PC-9 (cell line): ENCODE measurements around the gene ELAVL4. TPM values are rescaled to one million over a fixed set of nuclear protein-coding genes. Genes with fewer than 3 reads are reported as not detected.

Experiments
- BruUV-seq: library from RNA; stranded (reverse); fragments of 400-500 nt; replicated peaks from 2 replicates; lab custom pipeline; 2021; lab: Mats Ljungman, UMichigan
- CTCF ChIA-PET: fragments of 300-600 bp; sonication (Branson Sonifier 250); formaldehyde crosslinking; loops from one replicate; lab custom pipeline; 2022; ENCODE audit warnings: antibody characterized with exemption; lab: Charles Lee
- POLR2A ChIA-PET: fragments of 300-600 bp; sonication (Branson Sonifier 250); formaldehyde crosslinking; loops from one replicate; lab custom pipeline; 2022; ENCODE audit warnings: antibody characterized with exemption; ENCODE audit not compliant: unreplicated experiment; lab: Charles Lee
- DNase-seq, 2 experiments: peaks; one replicate each; pipeline versions ENCODE4 v3.0.0 to v3.0.0-alpha.2; 2015 to 2022; ENCODE audit warnings: mixed read lengths in 1 of 2
- H2AFZ ChIP-seq: fragments of 200-600 bp; sonication (generic); 2 replicates; pipeline ENCODE4 v1.8.1; 2017; ENCODE audit warnings: antibody characterized with exemption
- H3F3A ChIP-seq: fragments of 200-600 bp; sonication (generic); 2 replicates; pipeline ENCODE4 v1.8.1; 2017; ENCODE audit warnings: antibody characterized with exemption, mild to moderate bottlenecking, low read depth; ENCODE audit not compliant: insufficient read depth
- H3K27ac ChIP-seq: fragments of 200-600 bp; sonication (generic); 2 replicates; pipeline ENCODE4 v1.6.1; 2016; ENCODE audit warnings: mixed run types
- H3K27me3 ChIP-seq: fragments of 200-600 bp; sonication (generic); 2 replicates; pipeline ENCODE4 v1.6.1; 2016; ENCODE audit warnings: low read depth, mixed run types; ENCODE audit not compliant: insufficient read depth
- H3K36me3 ChIP-seq: fragments of 200-600 bp; sonication (generic); 2 replicates; pipeline ENCODE4 v1.6.1; 2016; ENCODE audit warnings: low read depth, mixed run types
- H3K4me1 ChIP-seq: fragments of 200-600 bp; sonication (generic); replicated peaks from 2 replicates; pipeline ENCODE4 v1.6.1; 2016; ENCODE audit warnings: mixed run types; ENCODE audit not compliant: insufficient read depth
- H3K4me2 ChIP-seq: fragments of 200-600 bp; sonication (generic); 2 replicates; pipeline ENCODE4 v1.6.1; 2017; ENCODE audit warnings: mixed run types
- H3K4me3 ChIP-seq: fragments of 200-600 bp; sonication (generic); 2 replicates; pipeline ENCODE4 v1.6.1; 2016; ENCODE audit warnings: mixed run types
- H3K79me2 ChIP-seq: fragments of 200-600 bp; sonication (generic); 2 replicates; pipeline ENCODE4 v1.6.1; 2017; ENCODE audit warnings: low read depth, mixed run types
- H3K9me2 ChIP-seq: fragments of 200-600 bp; sonication (generic); 2 replicates; pipeline ENCODE4 v1.8.1; 2017; ENCODE audit warnings: mild to moderate bottlenecking; ENCODE audit not compliant: insufficient read depth
- H3K9me3 ChIP-seq: fragments of 200-600 bp; sonication (generic); 2 replicates; pipeline ENCODE4 v1.8.1; 2016; ENCODE audit warnings: low read depth; ENCODE audit not compliant: insufficient read depth
- H4K20me1 ChIP-seq: fragments of 200-600 bp; sonication (generic); 2 replicates; pipeline ENCODE4 v1.8.1; 2017; ENCODE audit not compliant: insufficient read depth
- EZH2 ChIP-seq: fragments of 200-600 bp; sonication (generic); IDR thresholded peaks from 2 replicates; pipeline ENCODE4 v1.8.0; 2017; ENCODE audit warnings: antibody characterized with exemption, low read depth
- intact Hi-C: fragments of 100-400 bp; cut with micrococcal nuclease; formaldehyde crosslinking; loops from one replicate; pipeline ENCODE4 v1.10.0; 2022; ENCODE audit not compliant: unreplicated experiment
- total RNA-seq: library from RNA; stranded (reverse); gene quantifications from 2 replicates; pipeline ENCODE4 v1.2.3, GENCODE V29; 2021
- TF ChIP-seq, protein P1 (sequence below): fragments of 200-600 bp; sonication (generic); conservative IDR thresholded peaks from 2 replicates; pipeline ENCODE4 v1.6.1; 2017; ENCODE audit warnings: mixed run types, antibody characterized with exemption, mild to moderate bottlenecking, moderate library complexity

ELAVL4 gene
- total RNA-seq, 1 experiment from 2014 or later = not detected

GRCh38 chr1:50074931-50075330, 33.8 kb upstream of the ELAVL4 start:
- Histone ChIP-seq H3K27ac (no peak overlapping the region), H3F3A (no peaks in the 10 kb centered on the region), H4K20me1 (no peaks in the 10 kb centered on the region), H3K4me2 (no peak overlapping the region), H3K9me3 (no peaks in the 10 kb centered on the region), H3K27me3 (0 out of 2 replicates have a peak, but pooled peaks cover 4% of the 10 kb centered on the region), H3K9me2 (no peaks in the 10 kb centered on the region), H3K79me2 (no peaks in the 10 kb centered on the region), H2AFZ (no peak overlapping the region), H3K36me3 (no peaks in the 10 kb centered on the region), H3K4me1 (no peaks in the 10 kb centered on the region), H3K4me3 (no peak overlapping the region)
- intact Hi-C loops = no loop called here
- ChIA-PET CTCF (no interaction called here), POLR2A (no interaction called here)
- DNase-seq = no peak
- no TSS peak for BruUV-seq
- no peak for TF ChIP-seq EZH2

DNA sequence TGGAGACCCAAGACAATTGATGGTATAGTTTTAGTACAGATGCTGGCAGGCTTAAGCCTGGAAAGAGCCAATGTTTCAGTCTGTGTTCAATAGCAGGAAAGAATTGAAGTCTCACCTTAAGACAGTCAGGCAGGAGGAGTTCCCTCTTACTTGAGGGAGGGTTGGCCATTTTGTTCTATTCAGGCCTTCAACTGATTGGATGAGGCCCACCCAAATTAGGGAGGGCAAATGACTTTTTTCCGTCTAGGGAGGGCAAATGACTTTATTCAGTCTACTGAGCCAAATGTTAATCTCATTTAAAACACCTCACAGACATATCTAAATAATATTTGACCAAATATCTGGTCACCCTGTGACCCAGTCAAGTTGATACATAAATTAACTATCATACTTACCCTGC, 31.4 kb upstream of the ELAVL4 start:
- Histone ChIP-seq H2AFZ (no peak overlapping the region), H3F3A (no peaks in the 10 kb centered on the region), H4K20me1 (no peaks in the 10 kb centered on the region), H3K27me3 (no peaks in the 10 kb centered on the region), H3K79me2 (no peaks in the 10 kb centered on the region), H3K4me1 (no peaks in the 10 kb centered on the region), H3K27ac (no peak overlapping the region), H3K4me2 (no peak overlapping the region), H3K9me2 (no peaks in the 10 kb centered on the region), H3K9me3 (no peaks in the 10 kb centered on the region), H3K4me3 (no peak overlapping the region), H3K36me3 (no peaks in the 10 kb centered on the region)
- ChIA-PET CTCF (no interaction called here), POLR2A (no interaction called here)
- BruUV-seq = no TSS peak
- intact Hi-C loops = no loop called here
- TF ChIP-seq, protein P1, sequence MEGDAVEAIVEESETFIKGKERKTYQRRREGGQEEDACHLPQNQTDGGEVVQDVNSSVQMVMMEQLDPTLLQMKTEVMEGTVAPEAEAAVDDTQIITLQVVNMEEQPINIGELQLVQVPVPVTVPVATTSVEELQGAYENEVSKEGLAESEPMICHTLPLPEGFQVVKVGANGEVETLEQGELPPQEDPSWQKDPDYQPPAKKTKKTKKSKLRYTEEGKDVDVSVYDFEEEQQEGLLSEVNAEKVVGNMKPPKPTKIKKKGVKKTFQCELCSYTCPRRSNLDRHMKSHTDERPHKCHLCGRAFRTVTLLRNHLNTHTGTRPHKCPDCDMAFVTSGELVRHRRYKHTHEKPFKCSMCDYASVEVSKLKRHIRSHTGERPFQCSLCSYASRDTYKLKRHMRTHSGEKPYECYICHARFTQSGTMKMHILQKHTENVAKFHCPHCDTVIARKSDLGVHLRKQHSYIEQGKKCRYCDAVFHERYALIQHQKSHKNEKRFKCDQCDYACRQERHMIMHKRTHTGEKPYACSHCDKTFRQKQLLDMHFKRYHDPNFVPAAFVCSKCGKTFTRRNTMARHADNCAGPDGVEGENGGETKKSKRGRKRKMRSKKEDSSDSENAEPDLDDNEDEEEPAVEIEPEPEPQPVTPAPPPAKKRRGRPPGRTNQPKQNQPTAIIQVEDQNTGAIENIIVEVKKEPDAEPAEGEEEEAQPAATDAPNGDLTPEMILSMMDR = no peak
- no peak for TF ChIP-seq EZH2
- no peak for DNase-seq

DNA sequence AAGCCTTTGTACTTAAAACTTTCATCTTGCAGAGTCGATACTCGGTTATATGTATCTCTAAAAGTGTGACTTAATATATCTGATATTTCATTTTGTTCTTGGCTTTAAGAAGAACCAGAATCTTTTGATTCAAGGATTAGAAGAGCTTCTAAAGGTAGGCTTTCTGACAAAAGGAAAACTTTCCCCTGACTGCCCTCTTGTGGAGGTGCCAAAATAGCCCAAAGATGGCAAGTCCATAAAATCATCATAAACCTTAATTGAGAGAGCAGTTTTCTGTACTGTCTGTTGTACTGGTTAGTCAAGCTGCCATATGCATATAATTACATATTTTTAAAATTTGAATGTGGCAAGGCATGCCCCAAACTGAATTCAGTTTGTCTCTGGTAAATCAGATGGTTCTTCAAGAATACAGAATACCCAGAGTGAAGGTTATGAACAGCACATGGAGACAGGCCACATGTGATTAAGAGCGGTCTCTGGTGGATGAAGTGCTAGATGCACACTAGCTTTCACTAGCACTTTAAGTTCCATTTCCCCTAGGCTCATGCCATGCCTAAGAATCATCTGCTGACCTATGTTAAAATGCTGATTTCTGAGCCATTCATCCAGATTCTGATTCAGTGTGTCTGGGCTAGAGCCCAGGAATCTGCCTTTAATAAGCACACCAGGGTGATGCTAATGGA, 27.7 kb upstream of the ELAVL4 start:
- Histone ChIP-seq H3K4me3 (no peak overlapping the region), H2AFZ (no peak overlapping the region), H3K4me1 (no peaks in the 10 kb centered on the region), H3K27ac (no peak overlapping the region), H3K9me3 (no peaks in the 10 kb centered on the region), H3K4me2 (no peak overlapping the region), H3K36me3 (no peaks in the 10 kb centered on the region), H3K27me3 (no peaks in the 10 kb centered on the region), H3F3A (no peaks in the 10 kb centered on the region), H4K20me1 (no peaks in the 10 kb centered on the region), H3K9me2 (no peaks in the 10 kb centered on the region), H3K79me2 (no peaks in the 10 kb centered on the region)
- intact Hi-C loops = loop anchor here (10.0 kb wide), 1 partner anchor 254 kb away; no protein-coding TSS in a partner anchor
- CTCF ChIA-PET = no interaction called here
- POLR2A ChIA-PET = no interaction called here
- no TSS peak for BruUV-seq
- peak in 1 of 2 experiments; percentile 10 for DNase-seq
- TF ChIP-seq EZH2 = no peak
- TF ChIP-seq, protein P1 = peak; percentile 60
